Kidney (tissue), 14 donors: Measurements from ENCODE around the gene TBP. TPM values are rescaled to one million over a fixed set of nuclear protein-coding genes. Genes with fewer than 3 reads are reported as not detected.
A peak's percentile ranks its signal among the peaks of the same experiment; 100 is the strongest.
"Not testable (repeated sequence)": the region's sequence is repeated elsewhere in the genome, so short reads cannot be mapped to it uniquely, and the experiment has no call there.

Source experiments
- DNase-seq, 5 donors: peaks; one replicate each; pipeline ENCODE4 v3.0.0-alpha.2; 2013 to 2020
- FAIRE-seq: peaks from 2 replicates; lab custom pipeline; 2012; peaks lifted over from hg19 to GRCh38; lab: Jason Lieb, UNC
- H3K27ac ChIP-seq, 2 donors: one replicate each; pipeline ENCODE4 v1.7.0; 2013; ENCODE audit warnings: low read depth in 2 of 2, low read length in 2 of 2, inconsistent platforms in 1 of 2
- H3K27me3 ChIP-seq: one replicate; pipeline ENCODE4 v1.7.1; 2013; ENCODE audit warnings: low read length, inconsistent platforms; ENCODE audit not compliant: control insufficient read depth, insufficient read depth
- H3K36me3 ChIP-seq, 3 donors: one replicate each; pipeline versions ENCODE4 v1.7.0 to v1.7.1; 2013; ENCODE audit warnings: low read length in 3 of 3, control low read depth in 1 of 3, inconsistent platforms in 1 of 3; ENCODE audit not compliant: insufficient read depth in 3 of 3, control insufficient read depth in 2 of 3
- H3K4me1 ChIP-seq, 3 donors: one replicate each; pipeline versions ENCODE4 v1.7.0 to v1.7.1; 2013; ENCODE audit warnings: low read length in 3 of 3, inconsistent platforms in 1 of 3, low read depth in 1 of 3; ENCODE audit not compliant: control insufficient read depth in 2 of 3, insufficient read depth in 2 of 3
- H3K4me3 ChIP-seq, 3 donors: one replicate each; pipeline versions ENCODE4 v1.7.0 to v1.8.1; 2013; ENCODE audit warnings: low read length in 3 of 3, control low read depth in 1 of 3, inconsistent platforms in 1 of 3
- H3K9ac ChIP-seq, 3 donors: one replicate each; pipeline versions ENCODE4 v1.7.0 to v1.7.1; 2013; ENCODE audit warnings: low read length in 3 of 3, control low read depth in 1 of 3, inconsistent platforms in 1 of 3
- H3K9me3 ChIP-seq, 3 donors: one replicate each; pipeline versions ENCODE4 v1.7.0 to v1.7.1; 2013; ENCODE audit warnings: low read length in 3 of 3, control low read depth in 1 of 3, inconsistent platforms in 1 of 3; ENCODE audit not compliant: control insufficient read depth in 2 of 3, insufficient read depth in 1 of 3
- CTCF ChIP-seq: IDR thresholded peaks from 3 replicates; pipeline ENCODE4 v1.5.1; 2012; ENCODE audit warnings: mild to moderate bottlenecking, moderate library complexity, borderline replicate concordance; ENCODE audit not compliant: insufficient read depth; ENCODE audit errors: extremely low read depth
- intact Hi-C: fragments of 100-400 bp; cut with DNase I; formaldehyde crosslinking; loops from one replicate; pipeline ENCODE4 v1.11.1; 2022
- polyA plus RNA-seq: library from polyadenylated mRNA; stranded (reverse); fragments of 350-450 nt; fragmentation: Illumina TruSeq; extraction: RNeasy Lipid Tissue Mini Kit (QIAGEN cat#74804); gene quantifications from one replicate; pipeline ENCODE4 v1.2.3, GENCODE V29; 2014; ENCODE audit warnings: low read depth, low replicate concordance; ENCODE audit not compliant: insufficient read depth
- total RNA-seq: library from RNA; stranded (reverse); fragmentation: NEBNext Ultra II Directional; extraction: Animal tissue kit (Norgen Biotek cat#: 25700); gene quantifications from one replicate; pipeline ENCODE4 v1.2.1, GENCODE V29; 2021
- donor health status: control.
- donor health status: control.
- donor health status: control.
- donor health status: control.
- donor health status: control.
- donor health status: DM: yes; HTN: yes; CAD: no.
- donor health status: Normal renal cell carcinoma (clear cell type).

The TBP gene
- total and polyA plus RNA-seq, 2 donors from 2014 or later = 11.1 to 16.7 TPM

- H3K4me1 ChIP-seq = peaks cover 0 to 2% (median 0%) of the 10 kb centered on the region in 3 donors
- H3K36me3 ChIP-seq = no peaks in the 10 kb centered on the region
- no peak overlapping the region for H3K9ac ChIP-seq
- no peak overlapping the region for H3K27ac ChIP-seq
- FAIRE-seq = no peak
- DNase-seq = no peak
- TF ChIP-seq CTCF = no peak
- H3K27me3 ChIP-seq = no peaks in the 10 kb centered on the region
- H3K4me3 ChIP-seq = no peak overlapping the region
- H3K9me3 ChIP-seq = peaks cover 0 to 1% (median 0%) of the 10 kb centered on the region in 3 donors
- intact Hi-C loops = no loop called here
These were observed 30.0 kb upstream of the TBP start for GRCh38 chr6:170524172-170524502.

GRCh38 chr6:170525795-170526194 lies 28.4 kb upstream of the TBP start:
- no peak for TF ChIP-seq CTCF
- intact Hi-C loops = no loop called here

GRCh38 chr6:170527995-170528394 lies 26.2 kb upstream of the TBP start:
- H3K27me3 ChIP-seq, H3K4me1 ChIP-seq, FAIRE-seq, DNase-seq, intact Hi-C loops, H3K27ac ChIP-seq, H3K9ac ChIP-seq, H3K36me3 ChIP-seq, H3K4me3 ChIP-seq, H3K9me3 ChIP-seq: not testable (repeated sequence)

More at GRCh38 chr6:170525795-170526194, 28.4 kb upstream of the TBP start:
- DNase-seq = no peak
- no peak overlapping the region for H3K4me3 ChIP-seq
- no peaks in the 10 kb centered on the region for H3K9me3 ChIP-seq
- no peak for FAIRE-seq
- H3K4me1 ChIP-seq = peaks cover 0 to 4% (median 0%) of the 10 kb centered on the region in 3 donors
- H3K27me3 ChIP-seq = no peaks in the 10 kb centered on the region
- no peak overlapping the region for H3K9ac ChIP-seq
- no peaks in the 10 kb centered on the region for H3K36me3 ChIP-seq
- H3K27ac ChIP-seq = no peak overlapping the region

- Histone ChIP-seq H3K9ac (no peak overlapping the region), H3K27ac (no peak overlapping the region), H3K27me3 (no peaks in the 10 kb centered on the region), H3K4me3 (no peak overlapping the region), H3K9me3 (no peaks in the 10 kb centered on the region), H3K36me3 (peaks cover 0 to 15% (median 6%) of the 10 kb centered on the region in 3 donors), H3K4me1 (peaks cover 0 to 2% (median 0%) of the 10 kb centered on the region in 3 donors)
- intact Hi-C loops = no loop called here
- FAIRE-seq (peak; percentile 32), DNase-seq (peak; percentile 82 to 94 (median 86))
- peak; percentile 87 for TF ChIP-seq CTCF
These were observed 24.2 kb upstream of the TBP start for GRCh38 chr6:170529839-170530469.
